Measurements from ENCODE around the gene RSF1.
"Not testable (repeated sequence)": the region's sequence is repeated elsewhere in the genome, so short reads cannot be mapped to it uniquely, and the experiment has no call there.

Gene RSF1, protein sequence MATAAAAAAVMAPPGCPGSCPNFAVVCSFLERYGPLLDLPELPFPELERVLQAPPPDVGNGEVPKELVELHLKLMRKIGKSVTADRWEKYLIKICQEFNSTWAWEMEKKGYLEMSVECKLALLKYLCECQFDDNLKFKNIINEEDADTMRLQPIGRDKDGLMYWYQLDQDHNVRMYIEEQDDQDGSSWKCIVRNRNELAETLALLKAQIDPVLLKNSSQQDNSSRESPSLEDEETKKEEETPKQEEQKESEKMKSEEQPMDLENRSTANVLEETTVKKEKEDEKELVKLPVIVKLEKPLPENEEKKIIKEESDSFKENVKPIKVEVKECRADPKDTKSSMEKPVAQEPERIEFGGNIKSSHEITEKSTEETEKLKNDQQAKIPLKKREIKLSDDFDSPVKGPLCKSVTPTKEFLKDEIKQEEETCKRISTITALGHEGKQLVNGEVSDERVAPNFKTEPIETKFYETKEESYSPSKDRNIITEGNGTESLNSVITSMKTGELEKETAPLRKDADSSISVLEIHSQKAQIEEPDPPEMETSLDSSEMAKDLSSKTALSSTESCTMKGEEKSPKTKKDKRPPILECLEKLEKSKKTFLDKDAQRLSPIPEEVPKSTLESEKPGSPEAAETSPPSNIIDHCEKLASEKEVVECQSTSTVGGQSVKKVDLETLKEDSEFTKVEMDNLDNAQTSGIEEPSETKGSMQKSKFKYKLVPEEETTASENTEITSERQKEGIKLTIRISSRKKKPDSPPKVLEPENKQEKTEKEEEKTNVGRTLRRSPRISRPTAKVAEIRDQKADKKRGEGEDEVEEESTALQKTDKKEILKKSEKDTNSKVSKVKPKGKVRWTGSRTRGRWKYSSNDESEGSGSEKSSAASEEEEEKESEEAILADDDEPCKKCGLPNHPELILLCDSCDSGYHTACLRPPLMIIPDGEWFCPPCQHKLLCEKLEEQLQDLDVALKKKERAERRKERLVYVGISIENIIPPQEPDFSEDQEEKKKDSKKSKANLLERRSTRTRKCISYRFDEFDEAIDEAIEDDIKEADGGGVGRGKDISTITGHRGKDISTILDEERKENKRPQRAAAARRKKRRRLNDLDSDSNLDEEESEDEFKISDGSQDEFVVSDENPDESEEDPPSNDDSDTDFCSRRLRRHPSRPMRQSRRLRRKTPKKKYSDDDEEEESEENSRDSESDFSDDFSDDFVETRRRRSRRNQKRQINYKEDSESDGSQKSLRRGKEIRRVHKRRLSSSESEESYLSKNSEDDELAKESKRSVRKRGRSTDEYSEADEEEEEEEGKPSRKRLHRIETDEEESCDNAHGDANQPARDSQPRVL (N-terminal part only)

GRCh38 chr11:77820565-77821348, at the start of gene RSF1, which contains the start of gene AAMDC:
Gene RSF1, minus strand, starts transcription at chr11:77820722. Its CDS starts 8 bp downstream, at chr11:77820714.
Gene AAMDC, plus strand, starts transcription at chr11:77821144. Its CDS starts 21,353 bp downstream, at chr11:77842497.
- peak; percentile 81 for DNase-seq (ENCODE audit: low spot score)

DNA sequence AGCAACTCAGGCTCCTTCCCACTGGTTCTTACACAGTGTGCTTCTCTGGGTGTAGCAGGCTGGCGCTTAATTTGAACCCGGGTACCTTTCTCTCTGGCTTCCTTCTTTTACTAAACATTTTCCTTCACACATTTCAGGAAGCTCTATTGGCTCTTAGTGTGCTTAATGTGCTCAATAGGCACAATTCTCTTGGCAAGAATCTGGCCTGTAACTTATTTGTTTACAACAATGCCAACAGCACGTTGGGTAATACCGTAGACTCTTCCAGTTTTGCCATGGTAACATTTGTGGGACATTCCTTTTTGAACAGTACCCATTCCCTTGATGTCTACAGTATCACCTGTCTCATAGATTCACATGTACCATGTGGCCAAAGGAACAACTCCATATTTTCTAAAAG, 48.2 kb upstream of the RSF1 start:
- DNase-seq (ENCODE audit: low spot score), result no peak

DNA sequence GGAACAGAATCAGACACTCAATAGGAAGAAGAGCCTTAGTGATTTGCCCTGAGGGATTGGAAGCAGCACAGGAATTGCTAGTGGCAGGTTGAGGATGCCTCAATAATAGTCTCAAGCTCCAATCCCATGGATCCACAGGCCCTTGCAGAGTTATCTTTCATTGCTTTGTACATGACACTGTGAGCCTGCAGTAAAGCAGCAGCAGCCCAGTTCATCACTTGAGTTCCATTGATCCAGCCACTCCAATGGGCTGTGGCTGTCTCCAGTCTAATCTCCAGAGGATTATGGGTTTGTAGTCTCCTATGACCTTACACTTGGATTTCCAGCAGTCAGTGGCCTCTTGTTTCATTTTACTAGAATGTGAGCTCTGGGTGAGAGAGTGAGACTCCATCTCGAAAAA, 45.8 kb upstream of the RSF1 start:
- DNase-seq (ENCODE audit: low spot score), result no peak

- DNase-seq (ENCODE audit: low spot score), result no peak
These were observed 45.3 kb upstream of the RSF1 start for GRCh38 chr11:77865805-77866204.

GRCh38 chr11:77861444-77861843, 40.9 kb upstream of the RSF1 start:
- not testable (repeated sequence) for DNase-seq (ENCODE audit: low spot score)

GRCh38 chr11:77857906-77858457, 37.5 kb upstream of the RSF1 start:
- not testable (repeated sequence) for DNase-seq (ENCODE audit: low spot score)

DNA sequence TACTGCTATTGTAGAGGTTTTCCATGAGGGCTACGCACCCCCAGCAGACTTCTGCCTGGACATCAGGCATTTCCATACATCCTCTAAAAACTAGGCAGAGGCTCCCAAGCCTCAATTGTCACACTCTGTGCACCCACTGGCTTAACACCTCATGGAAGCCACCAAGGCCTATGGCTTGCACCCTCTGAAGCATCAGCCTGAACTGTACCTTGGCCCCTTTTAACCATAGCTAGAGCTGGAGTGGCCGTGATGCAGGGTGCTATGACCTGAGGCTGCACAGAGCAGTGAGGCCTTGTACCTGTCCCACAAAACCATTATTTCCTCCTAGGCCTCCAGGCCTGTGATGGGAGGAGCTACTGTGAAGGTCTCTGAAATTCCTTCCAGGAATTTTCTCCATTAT, 34.3 kb upstream of the RSF1 start:
- no peak for DNase-seq (ENCODE audit: low spot score)

- no peak for DNase-seq (ENCODE audit: low spot score)
These were observed 31.0 kb upstream of the RSF1 start for GRCh38 chr11:77851503-77851902.

DNA sequence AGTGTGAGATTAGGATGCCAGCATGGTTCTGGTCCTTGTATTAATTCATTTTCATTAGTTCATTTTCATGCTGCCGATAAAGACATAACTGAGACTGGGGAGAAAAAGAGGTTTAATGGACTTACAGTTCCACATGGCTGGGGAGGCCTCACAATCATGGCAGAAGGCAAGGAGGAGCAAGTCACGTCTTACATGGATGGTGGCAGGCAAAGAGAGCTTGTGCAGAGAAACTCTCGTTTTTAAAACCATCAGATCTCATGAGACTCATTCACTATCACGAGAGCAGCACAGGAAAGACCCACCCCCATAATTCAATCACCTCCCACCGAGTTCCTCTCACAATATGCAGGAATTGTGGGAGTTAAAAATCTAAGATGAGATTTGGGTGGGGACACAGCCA, 23.2 kb upstream of the RSF1 start:
- not testable (repeated sequence) for DNase-seq (ENCODE audit: low spot score)

DNA sequence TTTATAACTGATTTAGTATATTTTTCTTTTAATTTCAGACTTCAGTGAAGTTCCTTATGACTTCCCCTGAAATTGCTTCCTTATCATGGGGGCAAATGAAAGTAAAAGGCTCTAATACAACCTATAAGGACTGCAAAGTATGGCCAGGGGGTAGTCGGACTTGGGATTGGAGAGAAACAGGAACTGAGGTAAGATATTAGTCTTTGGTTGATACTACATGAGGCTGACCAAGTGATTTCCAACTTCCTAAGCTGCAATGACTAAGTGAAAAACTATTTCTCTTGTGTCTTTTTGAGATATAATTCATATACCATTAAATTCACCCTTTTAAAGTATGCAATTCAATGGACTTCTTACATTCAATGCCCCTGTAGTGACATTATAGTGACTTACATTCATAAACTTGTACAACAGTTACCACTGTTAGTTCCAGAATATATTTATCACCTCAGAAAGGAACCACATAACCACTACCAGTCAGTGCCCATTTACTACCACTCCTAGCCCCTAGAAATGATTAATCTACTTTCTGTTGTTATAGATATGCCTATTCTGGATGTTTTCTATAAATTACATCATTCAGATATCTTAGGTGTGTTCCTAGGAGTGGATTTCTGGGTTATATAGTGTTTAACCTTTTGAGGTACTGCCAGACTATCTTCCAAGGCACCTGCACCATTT, 22.1 kb upstream of the RSF1 start:
- no peak for DNase-seq (ENCODE audit: low spot score)

GRCh38 chr11:77833302-77833701, 12.8 kb upstream of the RSF1 start:
- no peak for DNase-seq (ENCODE audit: low spot score)

- no peak for DNase-seq (ENCODE audit: low spot score)
These were observed 8.4 kb upstream of the RSF1 start for GRCh38 chr11:77828926-77829325.

- DNase-seq (ENCODE audit: low spot score), result no peak
These were observed 3.3 kb upstream of the RSF1 start for GRCh38 chr11:77823775-77824174.

- DNase-seq (ENCODE audit: low spot score), result not testable (repeated sequence)
These were observed 1.6 kb upstream of the RSF1 start for GRCh38 chr11:77822126-77822525.

DNA sequence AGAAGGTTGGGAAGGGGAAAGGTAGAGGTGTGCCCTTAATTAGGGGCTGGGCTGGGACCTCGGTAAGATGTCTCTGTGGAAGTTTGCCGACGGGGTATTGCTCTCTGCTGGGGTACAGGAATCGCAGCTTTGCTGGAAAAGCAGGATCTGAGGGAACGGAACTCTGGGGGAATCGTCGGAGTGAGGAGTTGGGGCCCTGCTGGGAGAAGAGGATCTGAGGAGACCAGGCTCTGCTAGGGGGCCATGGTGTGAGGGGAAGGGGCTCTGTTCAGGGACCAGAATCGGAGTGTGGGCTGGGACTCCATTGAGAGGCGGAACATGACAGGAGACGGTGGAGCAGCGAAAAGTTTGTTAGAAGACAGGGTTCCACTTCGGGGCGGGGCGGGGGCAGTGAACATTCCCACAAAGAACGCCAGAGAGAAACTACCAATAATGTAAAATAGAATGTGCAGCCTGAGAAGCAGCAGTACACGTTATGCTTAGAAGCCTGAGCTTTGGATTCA, 878 bp upstream of the RSF1 start:
- no peak for DNase-seq (ENCODE audit: low spot score)

DNA sequence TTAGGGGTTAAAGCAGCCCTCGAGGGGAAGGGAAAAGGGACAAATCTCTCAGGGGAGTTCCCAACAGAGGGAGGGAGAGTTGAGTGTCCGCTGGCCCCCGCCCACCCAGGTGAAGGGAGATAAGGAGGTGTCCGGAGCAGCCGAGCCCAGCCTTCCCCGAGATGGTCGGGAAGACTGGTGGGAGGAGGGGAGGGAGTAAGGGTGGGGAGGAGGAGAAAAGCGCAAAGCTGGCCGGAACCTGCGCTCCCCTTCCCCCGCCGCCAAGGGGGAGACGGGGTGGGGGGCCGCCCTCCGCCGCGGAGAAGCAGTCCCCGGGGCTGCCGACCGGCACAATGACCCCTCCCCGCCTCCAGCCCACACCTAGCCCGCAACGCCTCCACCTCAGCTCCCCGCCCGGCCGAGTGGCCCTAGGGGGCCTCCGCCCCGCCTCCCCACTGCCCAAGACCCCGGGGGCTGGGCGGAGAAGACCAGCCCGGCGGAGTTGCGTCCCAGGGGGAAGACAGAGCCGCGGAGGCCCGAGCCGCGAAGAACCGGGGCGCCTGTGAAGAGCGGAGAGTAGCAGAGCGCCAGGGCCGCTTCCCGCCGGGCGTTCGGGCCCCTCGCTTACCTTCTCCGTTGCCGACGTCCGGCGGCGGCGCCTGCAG, 479 bp downstream of the RSF1 start:
- DNase-seq (ENCODE audit: low spot score), result peak; percentile 33

DNA sequence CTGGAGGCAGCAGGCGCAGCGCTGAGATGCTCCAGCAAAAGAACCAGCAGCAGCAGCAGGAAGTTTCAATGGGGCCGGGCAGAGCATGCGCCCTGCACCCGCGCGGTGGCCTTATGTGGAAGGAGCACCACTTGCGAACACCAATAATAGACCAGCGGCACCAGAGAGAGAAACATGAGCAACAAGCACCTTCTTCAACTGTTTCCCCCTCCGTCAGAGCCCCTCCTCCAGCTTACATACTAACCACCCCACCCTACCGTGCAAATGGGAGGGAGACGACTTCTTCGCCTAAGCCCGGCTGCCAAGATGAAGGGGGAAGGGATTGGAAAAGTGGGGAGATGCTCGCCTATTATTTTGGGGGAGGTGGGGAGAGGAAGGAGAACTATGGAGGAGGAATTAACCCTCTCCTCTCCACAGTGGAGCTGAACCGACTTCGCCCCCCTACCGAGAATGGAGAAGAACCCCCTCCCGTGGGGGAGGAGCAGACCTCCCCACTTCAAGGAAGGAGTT, 1.1 kb downstream of the RSF1 start:
- peak; percentile 54 for DNase-seq (ENCODE audit: low spot score)

DNA sequence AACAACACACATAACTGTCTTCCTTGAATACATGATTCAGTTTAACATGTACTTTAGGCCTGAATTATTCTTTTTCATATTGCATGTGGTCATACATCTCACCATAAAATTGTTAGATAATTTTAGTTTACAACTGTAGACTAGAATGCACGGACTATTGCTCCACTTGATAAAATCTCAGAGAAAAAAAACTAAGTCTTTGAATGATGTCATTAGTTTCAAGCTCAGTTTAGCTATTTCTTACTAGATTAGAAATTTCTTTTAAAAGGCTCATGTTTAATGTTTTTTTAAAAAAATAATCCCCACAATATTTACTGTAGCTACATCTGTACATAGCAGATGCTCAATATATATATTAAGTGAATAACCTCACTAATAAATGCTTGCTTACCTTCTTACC, 5.1 kb downstream of the RSF1 start:
- no peak for DNase-seq (ENCODE audit: low spot score)

- DNase-seq (ENCODE audit: low spot score), result no peak
These were observed 5.7 kb downstream of the RSF1 start for GRCh38 chr11:77814848-77815247.
